DMS 273 (cell line): ENCODE measurements around the gene SLC12A8.

Experiments used
- DNase-seq: peaks from one replicate; lab custom pipeline; 2025; ENCODE audit not compliant: unreplicated experiment; lab: John Stamatoyannopoulos, UW

The SLC12A8 gene, protein sequence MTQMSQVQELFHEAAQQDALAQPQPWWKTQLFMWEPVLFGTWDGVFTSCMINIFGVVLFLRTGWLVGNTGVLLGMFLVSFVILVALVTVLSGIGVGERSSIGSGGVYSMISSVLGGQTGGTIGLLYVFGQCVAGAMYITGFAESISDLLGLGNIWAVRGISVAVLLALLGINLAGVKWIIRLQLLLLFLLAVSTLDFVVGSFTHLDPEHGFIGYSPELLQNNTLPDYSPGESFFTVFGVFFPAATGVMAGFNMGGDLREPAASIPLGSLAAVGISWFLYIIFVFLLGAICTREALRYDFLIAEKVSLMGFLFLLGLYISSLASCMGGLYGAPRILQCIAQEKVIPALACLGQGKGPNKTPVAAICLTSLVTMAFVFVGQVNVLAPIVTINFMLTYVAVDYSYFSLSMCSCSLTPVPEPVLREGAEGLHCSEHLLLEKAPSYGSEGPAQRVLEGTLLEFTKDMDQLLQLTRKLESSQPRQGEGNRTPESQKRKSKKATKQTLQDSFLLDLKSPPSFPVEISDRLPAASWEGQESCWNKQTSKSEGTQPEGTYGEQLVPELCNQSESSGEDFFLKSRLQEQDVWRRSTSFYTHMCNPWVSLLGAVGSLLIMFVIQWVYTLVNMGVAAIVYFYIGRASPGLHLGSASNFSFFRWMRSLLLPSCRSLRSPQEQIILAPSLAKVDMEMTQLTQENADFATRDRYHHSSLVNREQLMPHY

DNA sequence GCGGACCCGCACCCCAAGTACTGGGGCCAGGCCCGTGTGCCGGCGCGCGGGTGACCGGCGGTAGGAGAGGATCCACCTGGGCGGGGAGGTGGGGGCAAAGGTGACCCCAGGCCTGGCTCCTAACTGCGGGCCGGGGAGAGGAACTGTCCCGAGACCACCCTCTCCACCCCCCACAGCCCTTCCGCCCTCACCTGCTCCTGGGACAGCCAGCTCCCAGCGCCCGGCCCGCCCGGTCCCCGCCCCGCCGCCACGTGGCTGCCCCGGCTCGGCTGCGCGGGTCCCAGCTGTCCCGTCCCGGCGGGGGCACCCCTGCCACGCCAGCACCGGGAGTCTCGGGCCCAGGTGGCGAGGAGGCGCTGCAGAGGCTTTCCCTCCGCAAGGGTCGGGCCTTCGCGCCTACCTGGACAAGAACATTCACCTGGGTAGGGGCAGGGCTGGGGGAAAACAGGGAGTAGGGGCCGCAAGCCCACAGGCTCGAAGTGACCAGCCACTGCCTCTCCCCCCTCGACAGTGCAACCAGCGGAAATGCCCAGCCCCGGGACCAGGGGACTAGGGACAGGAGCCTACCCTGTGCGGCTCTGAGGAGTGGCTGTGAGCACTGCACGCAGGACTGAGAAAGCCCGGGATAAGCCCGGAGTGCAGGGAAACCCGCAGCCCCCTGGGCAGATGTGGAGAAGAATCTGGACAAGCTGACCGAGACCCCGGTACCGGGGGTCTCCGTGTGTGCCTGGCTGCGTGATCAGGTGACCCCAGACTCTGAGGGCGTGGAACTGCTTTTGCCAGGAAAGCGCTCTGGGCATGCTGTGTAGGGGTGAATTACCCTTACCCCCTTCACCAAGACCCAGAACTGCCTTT lies at the start of gene SLC12A8:
Gene SLC12A8 (minus strand): TSS at position 240 of the 855 bp plus-strand sequence. CDS start 1,399 bp downstream, outside the sequence.
- DNase-seq = peak; percentile 72

DNA sequence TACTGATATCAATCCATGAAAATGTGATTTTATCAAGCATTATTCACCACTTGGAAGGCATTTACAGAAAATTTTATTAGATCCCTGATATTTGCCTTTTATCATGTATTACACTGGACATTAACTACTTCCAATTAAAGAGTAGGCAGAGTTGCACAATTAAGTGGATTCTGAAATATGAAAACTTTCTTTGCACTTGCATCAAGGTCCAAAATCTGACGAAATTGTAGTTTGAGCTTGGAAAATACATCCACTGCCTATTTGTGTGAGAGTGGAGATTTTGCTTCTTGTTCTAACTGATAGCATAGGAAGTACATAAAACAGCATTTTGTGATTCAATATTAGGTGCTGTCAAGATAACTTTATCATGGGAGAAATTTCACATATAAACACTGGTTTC lies 49.6 kb upstream of the SLC12A8 start:
- no peak for DNase-seq

DNA sequence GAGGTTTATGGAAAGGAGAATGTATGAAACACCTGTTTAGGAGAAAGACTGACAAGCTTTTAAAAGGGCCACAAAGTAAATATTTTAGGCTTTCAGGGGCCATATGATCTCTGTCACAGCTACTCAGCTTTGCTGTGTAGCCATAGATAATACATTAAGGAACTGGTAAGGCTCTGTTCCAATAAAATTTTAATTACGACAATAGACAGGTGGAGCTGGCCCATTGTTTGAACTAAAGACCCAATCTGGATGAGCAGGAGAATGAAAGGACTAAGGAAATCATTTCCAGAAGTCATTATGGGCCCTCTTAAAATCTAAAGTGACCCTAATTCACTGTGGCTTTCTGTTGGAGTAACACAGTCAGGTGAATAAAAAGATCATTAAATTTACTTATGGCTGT lies 48.5 kb upstream of the SLC12A8 start:
- no peak for DNase-seq

DNA sequence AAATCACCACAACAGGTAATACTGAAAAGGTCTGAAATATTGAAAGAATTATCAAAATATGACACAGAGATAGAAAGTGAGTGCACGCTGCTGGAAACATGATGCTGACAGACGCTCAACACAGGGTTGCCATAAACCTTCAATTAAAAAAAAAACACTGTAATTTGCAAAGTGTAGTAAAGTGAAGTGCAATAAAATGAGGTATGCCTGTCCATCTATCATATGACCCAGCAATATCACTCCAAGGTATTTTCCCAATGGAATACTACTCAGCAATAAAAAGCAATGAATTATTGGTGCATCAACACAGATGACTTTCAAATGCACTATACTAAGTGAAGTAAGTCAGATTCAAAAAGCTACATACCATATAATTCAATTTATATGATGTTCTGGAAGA lies 47.6 kb upstream of the SLC12A8 start:
- no peak for DNase-seq

DNA sequence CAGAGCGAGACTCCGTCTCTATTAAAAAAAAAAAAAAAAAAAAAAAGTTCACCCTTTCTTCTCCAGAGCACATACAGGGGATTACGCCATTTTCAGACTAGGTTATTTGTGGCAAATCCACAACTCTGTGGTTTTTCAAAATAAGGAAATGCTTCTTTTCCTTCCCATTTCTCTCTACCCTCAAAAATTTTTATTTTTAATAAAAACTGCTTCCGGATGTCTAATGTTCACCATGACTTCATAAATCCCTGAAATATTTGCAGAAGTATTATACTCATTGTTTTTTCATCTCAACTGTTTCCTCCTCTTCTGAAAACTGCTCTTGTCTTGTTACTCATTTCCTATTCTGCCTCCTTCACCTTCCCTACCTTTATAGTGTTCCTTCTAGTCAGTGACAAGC lies 45.0 kb upstream of the SLC12A8 start:
- no peak for DNase-seq

DNA sequence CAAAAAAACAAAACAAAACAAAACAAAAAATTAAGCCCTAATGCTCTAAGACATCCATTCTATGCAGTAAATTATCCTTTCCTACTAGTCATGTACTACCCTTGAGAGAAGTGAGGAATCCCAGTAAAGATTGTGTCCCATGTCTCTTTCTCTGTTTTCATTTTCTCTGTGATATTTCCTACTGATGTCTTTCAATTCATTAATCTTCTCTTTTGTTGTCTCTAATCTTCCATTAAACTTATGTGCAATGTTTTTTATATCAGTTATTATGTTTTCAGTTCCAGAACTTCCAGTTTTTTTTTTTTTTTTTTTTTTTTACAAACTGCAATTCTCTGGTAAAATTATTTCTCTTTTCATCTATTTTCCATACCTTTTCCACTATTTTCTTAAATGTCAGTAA lies 44.1 kb upstream of the SLC12A8 start:
- no peak for DNase-seq

DNA sequence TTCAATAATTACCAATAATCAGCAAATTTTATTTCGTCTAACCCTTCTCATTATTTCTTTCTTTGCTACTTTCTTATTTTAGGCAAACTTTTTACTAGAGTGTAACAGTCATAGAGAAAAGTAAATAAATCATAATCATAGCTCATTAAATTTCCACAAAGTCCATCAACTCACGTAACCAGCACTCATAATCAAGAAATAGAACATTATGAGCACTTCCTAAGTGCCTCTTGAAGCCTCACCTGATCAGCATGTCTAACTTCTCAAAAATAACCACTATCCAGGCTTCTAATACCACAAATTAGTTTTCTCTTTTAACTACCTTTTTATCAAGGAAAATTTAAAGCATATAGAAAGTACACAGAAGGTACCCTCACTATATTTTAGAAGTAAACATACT lies 38.4 kb upstream of the SLC12A8 start:
- DNase-seq = no peak

DNA sequence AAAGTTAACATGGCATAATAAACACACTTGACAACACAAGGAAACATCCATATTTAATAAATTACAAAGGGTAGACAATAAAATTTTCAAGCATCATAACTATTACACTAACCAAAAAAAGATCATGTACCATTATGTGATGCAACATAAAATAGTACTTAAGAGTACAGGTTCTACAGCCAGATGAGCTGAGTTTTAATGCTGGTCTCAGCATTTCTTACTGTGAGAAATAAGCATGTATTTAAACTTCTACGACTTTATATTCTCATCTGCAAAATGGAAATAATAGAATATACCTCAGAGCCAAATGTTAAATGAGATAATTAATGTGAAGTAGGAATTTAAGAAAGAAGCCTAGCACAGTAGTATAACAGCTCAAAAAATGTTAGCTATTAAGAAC lies 33.7 kb upstream of the SLC12A8 start:
- no peak for DNase-seq

DNA sequence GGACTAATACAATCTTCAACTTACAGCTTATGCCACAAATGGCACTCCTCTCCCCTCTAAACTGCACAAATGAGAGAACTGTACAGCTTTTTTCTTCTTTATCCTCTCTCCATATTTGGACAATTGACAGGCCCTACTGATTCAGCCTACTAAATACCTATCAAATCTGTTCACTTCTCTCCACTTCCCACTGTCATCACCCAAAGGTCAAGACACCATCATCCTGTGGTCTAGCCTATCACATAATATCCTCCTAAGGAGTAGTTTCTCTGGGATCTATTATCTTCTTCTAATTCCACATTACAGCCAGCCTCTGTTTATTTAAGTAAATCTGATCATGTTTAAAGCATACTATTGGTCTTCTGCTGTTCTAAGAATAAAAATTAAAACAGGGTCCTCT lies 33.0 kb upstream of the SLC12A8 start:
- no peak for DNase-seq

DNA sequence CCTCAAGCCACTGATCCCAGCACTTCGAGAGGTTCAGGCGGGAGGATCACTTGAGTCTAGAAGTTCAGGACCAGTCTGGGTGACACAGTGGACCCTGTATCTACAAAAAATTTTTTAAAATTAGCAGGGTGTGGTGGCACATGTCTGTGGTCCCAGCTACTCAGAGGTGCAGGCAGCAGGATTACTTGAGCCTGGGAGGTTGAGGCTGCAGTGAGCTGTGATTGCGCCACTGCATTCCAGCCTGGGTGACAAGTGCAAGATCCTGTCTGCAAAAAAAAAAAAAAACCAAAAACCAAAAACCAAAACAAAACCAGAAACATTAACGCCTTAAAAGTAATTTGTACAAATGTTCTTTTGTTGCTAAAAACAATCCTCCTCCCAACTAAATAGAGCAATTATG lies 27.9 kb upstream of the SLC12A8 start:
- no peak for DNase-seq

DNA sequence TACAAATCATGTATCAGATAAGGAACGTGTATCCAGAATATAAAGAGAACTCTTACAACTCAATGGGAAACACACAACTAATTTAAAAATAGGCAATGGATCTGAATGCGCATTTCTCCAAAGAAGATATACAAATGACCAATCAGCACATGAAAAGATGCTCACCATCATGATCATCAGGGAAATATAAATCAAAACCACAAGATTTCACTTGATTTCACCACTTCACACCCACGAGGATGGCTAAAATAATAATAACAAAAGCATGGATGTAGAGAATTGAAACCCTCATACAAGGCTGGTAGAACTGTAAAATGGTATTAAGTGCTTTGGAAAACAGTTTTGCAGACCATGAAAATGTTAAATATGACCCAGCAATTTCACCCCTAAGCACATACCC lies 26.7 kb upstream of the SLC12A8 start:
- DNase-seq = no peak

DNA sequence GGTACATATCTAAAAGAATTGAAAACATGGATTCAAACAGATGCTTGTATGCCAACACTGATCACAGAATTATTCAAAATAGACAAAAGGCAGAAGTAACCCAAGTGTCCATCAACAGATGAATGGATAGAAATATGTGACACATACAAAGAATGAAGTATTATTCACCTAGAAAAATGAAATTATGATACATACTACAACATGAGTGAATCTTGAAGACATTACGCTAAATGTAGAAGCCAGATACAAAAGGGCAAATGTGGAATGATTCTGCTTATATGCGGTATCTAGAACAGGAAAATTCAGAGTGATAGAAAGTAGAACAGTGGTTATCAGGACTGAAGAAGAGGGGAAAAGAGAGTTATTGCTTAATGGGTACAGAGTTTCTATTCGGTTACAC lies 26.2 kb upstream of the SLC12A8 start:
- no peak for DNase-seq

DNA sequence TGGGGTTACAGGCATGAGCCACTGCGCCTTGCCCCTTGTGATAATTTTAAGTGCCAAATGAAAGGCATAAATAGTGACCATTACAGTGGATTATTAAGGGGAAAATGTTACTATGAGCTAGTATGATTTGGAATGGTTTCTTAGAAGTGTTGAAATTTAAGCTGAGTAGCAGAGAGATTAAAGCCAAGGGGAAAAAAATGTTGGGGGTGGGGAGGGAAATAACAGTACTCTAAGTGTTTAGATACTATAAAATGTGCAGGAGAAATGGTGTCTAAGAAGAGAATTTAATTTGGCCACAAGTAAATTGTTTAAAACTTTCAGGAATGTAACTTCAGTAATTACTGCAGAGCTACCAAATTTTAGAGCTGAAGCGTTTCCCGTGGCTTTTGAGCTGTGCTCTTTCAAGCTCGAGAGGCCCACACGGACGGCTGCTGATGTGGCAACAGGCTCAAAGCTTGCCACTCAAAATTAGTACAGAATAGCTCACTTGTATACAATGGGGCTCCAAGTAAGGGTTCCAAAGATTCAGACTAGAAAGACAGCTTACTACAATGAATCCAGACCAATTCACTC lies 23.9 kb upstream of the SLC12A8 start:
- no peak for DNase-seq

DNA sequence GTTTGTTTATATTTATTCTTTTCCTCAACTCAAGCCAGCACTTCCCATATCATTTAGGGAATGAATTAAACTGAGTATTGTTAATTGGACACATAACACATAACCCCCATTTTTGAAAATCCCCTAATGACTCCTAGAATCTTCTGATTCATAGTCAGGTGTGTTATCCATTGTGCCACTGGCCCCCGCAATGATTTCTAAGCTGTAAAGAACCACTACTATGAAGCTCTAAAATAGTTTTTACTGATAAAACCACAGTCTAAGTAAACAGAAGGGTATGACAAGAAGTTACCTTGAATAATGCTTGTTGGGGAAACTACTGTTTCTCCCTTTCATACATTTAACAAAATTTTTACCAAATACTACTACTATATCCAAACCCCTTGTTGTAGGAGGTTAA lies 22.3 kb upstream of the SLC12A8 start:
- DNase-seq = no peak

DNA sequence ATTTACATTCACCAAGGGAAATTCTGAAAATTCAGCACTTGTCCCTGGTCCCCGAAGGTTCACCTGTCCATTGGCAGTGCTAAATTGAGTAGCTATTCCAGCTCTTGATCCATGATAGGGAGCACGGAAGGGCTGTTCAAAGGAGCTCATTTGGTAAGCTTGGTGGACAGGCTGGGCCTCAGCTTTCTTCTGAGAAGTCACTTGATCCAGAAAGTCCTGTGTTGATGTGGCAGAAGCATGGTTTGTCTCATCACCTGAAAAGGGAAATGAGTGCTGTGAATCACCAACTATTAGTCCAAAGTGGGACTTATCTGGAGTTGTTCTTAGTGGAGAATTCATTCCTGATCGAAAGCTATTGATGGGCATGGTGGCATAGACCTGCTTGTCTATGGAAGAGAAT lies 19.9 kb upstream of the SLC12A8 start:
- DNase-seq = no peak

DNA sequence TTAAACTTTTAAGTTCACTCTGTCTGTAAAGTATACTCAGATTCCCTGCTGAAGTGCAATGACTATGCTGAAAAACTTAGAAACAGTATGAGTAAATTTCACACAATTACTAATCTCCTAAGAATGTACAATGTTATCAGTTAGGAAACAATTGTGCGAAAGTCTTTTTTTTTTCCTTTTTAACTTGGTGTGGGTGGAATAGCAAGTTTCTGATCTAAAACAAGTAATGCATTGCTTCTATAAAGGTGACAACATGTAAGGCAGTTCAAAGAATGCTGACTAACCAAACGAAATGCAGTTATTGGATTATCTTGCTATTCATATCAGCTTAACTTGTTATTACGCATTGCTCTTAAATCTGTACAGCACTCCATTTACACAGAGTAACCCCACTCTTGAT lies 19.3 kb upstream of the SLC12A8 start:
- DNase-seq = no peak

DNA sequence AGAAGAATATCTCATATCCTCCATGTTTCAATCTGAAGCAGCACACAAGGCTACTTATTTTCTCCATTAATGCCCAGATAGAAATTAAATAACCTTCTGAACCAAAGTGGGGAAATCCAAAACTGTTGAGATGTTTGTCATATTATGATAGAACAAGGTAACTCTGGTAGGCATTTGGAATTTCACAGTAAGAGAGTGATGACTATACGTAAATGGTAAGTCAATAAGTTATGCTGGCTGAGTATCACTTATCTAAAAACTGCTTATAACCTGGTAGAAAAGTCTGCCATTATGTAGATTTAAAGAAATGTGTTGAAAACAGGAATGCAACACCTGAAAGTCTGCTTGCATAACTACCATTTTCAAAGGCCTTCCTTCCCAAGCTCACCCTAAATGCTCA lies 17.2 kb upstream of the SLC12A8 start:
- DNase-seq = no peak

DNA sequence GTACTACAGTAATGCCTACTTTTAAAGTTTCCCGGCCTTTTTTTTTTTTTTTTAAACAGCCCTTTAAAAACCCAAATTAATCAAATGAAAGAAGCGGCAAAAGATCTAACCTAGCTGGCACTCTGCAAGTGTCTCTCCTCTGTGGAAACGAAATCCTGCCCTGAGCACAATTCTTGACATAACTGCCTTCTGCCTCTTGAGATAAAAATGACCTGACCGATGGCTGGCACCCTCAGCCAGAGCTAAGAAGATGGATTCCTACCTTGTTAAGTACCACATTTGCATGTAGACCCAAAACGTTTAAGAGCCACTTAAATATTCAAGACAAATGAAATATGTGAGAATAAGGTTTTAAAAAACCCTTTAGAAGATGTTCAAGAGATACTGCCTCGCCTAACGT lies 16.6 kb upstream of the SLC12A8 start:
- DNase-seq = no peak

DNA sequence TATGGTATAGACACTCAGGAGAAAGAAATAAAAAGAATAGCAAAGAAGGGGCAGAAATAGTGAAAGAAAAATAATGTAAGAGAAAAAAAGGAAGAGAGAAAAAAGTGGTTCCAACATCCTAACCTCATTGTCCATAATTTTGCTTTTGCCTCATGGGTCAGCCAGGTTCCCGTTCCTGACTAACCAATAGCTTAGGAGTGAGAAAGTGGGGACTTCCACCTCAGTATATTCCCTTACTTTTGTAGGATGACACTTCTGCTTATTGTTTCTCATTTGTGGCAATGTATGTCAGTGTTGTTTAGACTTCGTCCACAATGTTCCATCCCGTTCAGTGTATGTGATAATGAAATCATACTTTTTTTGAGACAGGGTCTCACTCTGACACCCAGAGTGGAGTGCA lies 9.3 kb upstream of the SLC12A8 start:
- DNase-seq = no peak

DNA sequence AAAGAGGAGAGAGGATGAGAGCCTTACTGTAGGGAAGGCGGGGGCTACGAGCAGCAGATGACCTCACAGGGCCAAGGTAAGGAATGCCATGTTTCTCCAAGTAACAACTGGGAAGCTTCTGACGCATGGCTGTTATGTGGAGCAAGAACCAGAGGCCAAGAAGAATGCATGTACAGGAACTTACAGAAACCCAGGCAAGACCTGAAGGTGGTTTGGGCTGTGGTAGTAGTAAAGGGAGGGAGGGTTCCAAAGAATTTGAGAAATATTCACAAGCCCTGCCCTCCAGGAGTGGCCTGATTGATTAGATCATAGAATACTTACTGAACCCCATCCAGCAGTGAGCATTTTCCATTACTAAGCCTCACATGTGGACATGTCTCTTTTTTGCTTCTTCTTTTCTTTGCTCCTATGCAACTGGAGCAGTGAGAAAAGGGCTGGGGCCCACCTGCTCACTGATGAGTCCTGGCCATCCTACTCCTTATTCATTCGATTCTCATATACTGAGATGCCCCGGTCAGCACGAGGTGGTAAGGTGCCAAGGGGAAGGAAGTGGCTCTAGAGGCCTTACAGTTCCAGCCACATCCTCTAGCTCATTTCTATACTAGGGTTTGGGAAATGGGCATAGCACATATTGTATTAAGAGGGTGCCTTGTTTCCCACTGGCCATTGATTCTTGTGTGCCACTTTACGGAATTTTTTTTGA lies 8.3 kb upstream of the SLC12A8 start:
- no peak for DNase-seq

DNA sequence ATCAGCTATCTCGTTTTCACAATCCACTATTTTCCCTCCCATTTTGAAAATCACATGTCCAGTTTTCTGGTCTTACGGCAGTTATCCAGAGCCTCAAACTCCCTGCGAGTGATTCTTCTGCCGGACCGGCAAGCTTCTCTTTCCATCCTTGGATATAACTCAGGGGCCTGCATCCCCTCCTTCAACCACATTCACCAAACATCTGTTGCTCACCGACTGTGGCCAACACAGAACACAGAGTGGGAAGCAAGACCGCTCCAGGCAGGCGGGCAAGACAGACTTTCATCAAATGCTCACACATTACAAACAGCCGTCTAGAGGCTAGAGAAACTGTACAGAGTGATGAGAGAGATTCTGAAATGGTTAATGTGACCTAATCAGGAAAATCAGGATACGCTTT lies 7.6 kb upstream of the SLC12A8 start:
- DNase-seq = peak; percentile 45
